Fibroblast of villous mesenchyme (primary cell): ENCODE data around the gene NPR3. TPM values are rescaled to one million over a fixed set of nuclear protein-coding genes. Genes with fewer than 3 reads are reported as not detected.

ENCODE experiments used
- DNase-seq: peaks from one replicate; pipeline ENCODE4 v3.0.0-alpha.2; 2010; ENCODE audit warnings: low read depth
- H3K4me3 ChIP-seq: 2 replicates; pipeline ENCODE4 v1.5.1; 2011; ENCODE audit warnings: low read depth, mild to moderate bottlenecking, low read length
- total RNA-seq: library from RNA; depleted of rRNA; stranded (reverse); fragments of >200 nt; gene quantifications from 2 replicates; pipeline ENCODE4 v1.2.3, GENCODE V29; 2012
- TF ChIP-seq, protein P1 (sequence below): IDR thresholded peaks from 2 replicates; pipeline ENCODE4 v1.5.1; 2012; ENCODE audit warnings: low read depth, mild to moderate bottlenecking, low read length; ENCODE audit not compliant: insufficient read depth

The NPR3 gene
- total RNA-seq, 1 donor = 6.5 TPM

- no peak for DNase-seq
- H3K4me3 ChIP-seq = no peak overlapping the region
- TF ChIP-seq, protein P1, sequence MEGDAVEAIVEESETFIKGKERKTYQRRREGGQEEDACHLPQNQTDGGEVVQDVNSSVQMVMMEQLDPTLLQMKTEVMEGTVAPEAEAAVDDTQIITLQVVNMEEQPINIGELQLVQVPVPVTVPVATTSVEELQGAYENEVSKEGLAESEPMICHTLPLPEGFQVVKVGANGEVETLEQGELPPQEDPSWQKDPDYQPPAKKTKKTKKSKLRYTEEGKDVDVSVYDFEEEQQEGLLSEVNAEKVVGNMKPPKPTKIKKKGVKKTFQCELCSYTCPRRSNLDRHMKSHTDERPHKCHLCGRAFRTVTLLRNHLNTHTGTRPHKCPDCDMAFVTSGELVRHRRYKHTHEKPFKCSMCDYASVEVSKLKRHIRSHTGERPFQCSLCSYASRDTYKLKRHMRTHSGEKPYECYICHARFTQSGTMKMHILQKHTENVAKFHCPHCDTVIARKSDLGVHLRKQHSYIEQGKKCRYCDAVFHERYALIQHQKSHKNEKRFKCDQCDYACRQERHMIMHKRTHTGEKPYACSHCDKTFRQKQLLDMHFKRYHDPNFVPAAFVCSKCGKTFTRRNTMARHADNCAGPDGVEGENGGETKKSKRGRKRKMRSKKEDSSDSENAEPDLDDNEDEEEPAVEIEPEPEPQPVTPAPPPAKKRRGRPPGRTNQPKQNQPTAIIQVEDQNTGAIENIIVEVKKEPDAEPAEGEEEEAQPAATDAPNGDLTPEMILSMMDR = no peak
Measured at GRCh38 chr5:32769711-32770110, 58.6 kb downstream of the NPR3 start.

DNA sequence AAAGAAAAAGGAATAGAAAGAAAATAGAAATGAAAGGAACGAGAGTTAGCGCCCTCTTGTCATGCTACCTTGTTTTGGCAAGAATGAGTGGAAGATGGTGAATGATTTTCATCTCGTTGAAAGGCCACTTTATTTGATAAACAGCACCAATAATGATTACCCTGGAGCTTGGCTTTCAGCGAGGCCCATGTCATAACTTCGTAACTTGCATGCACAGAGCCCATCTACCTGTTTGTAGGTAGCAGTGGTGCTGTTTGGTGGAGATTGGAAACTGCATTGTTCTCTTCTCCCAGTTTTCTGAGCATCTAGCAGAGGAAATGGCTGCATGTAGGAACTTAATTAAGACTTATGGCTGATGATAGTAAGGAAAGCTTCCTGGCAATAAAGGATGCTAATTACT lies 59.3 kb downstream of the NPR3 start:
- TF ChIP-seq, protein P1 = no peak
- no peak for DNase-seq

DNA sequence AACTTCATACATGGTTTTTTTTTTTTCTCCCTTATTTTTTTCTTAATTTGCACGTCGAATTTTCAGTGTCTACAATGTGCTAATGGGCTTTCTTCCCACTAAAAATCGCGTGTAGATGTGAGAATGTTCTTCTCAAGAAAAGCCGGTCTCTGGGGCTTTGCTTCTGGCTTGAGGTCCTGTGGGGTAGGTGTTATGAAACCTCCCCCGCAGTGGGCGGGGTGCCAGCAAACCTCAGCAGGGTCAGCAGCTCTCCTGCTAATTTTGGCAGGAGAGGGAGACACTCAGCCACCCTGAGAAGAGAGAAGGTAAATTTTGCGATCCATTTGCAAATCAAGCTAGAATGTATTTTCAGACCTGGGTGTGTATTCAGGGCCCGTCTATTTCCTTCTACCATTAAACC lies 59.9 kb downstream of the NPR3 start:
- no peak overlapping the region for H3K4me3 ChIP-seq
- TF ChIP-seq, protein P1 = no peak
- no peak for DNase-seq

More for the DNA sequence above, 59.3 kb downstream of the NPR3 start:
- no peak overlapping the region for H3K4me3 ChIP-seq

- TF ChIP-seq, protein P1 = no peak
- no peak for DNase-seq
- H3K4me3 ChIP-seq = no peak overlapping the region
Measured at GRCh38 chr5:32773944-32774343, 62.8 kb downstream of the NPR3 start.

- no peak for DNase-seq
- TF ChIP-seq, protein P1 = no peak
Measured at GRCh38 chr5:32776200-32776599, 65.1 kb downstream of the NPR3 start.

DNA sequence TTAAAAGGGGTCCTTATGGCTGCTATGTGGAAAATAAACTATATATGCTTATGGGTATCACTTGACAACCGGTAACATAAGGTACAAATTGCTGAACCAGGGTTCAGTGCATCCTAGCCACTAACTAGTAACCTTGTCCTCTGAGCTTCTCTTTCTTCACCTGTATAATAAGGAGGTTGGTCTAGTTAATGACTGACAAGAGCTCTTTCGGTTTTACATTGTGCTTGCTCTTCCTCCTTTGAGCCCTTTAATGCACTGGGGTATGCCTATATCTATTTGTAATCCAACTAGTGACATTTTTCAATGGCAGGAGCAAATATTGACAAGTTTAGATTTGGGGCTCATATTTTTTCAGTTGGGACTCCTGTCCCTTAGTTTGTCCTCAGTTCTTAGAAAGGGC lies 66.1 kb downstream of the NPR3 start:
- TF ChIP-seq, protein P1 = no peak
- no peak for DNase-seq
- H3K4me3 ChIP-seq = no peak overlapping the region

More at GRCh38 chr5:32776200-32776599, 65.1 kb downstream of the NPR3 start:
- no peak overlapping the region for H3K4me3 ChIP-seq

DNA sequence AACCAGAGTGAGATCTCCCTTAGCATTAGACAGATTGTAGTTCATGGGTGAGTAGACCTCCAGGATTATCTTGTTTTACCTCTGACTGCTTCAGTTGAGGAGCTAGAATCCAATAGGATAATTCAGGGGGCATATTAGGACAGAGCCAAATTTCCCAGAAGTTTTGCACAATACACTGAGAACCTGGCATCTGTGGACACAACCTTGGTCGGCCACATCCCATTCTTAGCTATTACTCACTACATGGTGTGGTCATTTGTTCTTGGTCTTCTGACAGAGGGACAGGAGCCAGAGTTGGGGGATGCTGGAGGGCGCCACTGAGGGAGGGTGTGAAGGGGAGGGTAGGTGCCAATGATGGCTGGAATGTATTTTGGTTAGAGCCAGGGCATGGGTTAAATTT lies 66.6 kb downstream of the NPR3 start:
- TF ChIP-seq, protein P1 = no peak
- DNase-seq = no peak
- no peak overlapping the region for H3K4me3 ChIP-seq
